Dedifferentiated amniotic fluid mesenchymal stem cell (primary cell): Measurements from ENCODE around the gene FAM13C.
"Not testable (repeated sequence)": the region's sequence is repeated elsewhere in the genome, so short reads cannot be mapped to it uniquely, and the experiment has no call there.

ENCODE experiments used
- DNase-seq: peaks from one replicate; pipeline ENCODE4 v3.0.0-alpha.2; 2016; ENCODE audit errors: extremely low spot score

The FAM13C gene

GRCh38 chr10:59276133-59276532, 86.2 kb downstream of the FAM13C start:
- DNase-seq: no peak

GRCh38 chr10:59273445-59273844, 88.9 kb downstream of the FAM13C start:
- no peak for DNase-seq

GRCh38 chr10:59272061-59272460, 90.3 kb downstream of the FAM13C start:
- no peak for DNase-seq

- DNase-seq: no peak
These were observed 91.2 kb downstream of the FAM13C start for GRCh38 chr10:59271160-59271559.

- no peak for DNase-seq
These were observed 91.9 kb downstream of the FAM13C start for GRCh38 chr10:59270492-59270891.

- no peak for DNase-seq
These were observed 92.7 kb downstream of the FAM13C start for GRCh38 chr10:59269651-59270050.

GRCh38 chr10:59268460-59268859, 93.9 kb downstream of the FAM13C start:
- no peak for DNase-seq

GRCh38 chr10:59266321-59266720, 96.0 kb downstream of the FAM13C start:
- no peak for DNase-seq

- no peak for DNase-seq
These were observed 97.2 kb downstream of the FAM13C start for GRCh38 chr10:59265141-59265540.

GRCh38 chr10:59258890-59259289, 103.5 kb downstream of the FAM13C start:
- no peak for DNase-seq

- no peak for DNase-seq
These were observed 105.1 kb downstream of the FAM13C start for GRCh38 chr10:59257224-59257623.

- DNase-seq: no peak
These were observed 106.9 kb downstream of the FAM13C start for GRCh38 chr10:59255463-59255862.

- DNase-seq: no peak
These were observed 109.9 kb downstream of the FAM13C start for GRCh38 chr10:59252491-59252890.

GRCh38 chr10:59245686-59246085, 116.7 kb downstream of the FAM13C start:
- no peak for DNase-seq

- DNase-seq: no peak
These were observed 117.5 kb downstream of the FAM13C start for GRCh38 chr10:59244871-59245270.

GRCh38 chr10:59243611-59244195, 118.6 kb downstream of the FAM13C start:
- no peak for DNase-seq

GRCh38 chr10:59242991-59243390, 119.4 kb downstream of the FAM13C start:
- DNase-seq: no peak

- no peak for DNase-seq
These were observed 120.3 kb downstream of the FAM13C start for GRCh38 chr10:59242057-59242456.

GRCh38 chr10:59240582-59241183, 121.7 kb downstream of the FAM13C start:
- DNase-seq: peak; percentile 44

GRCh38 chr10:59239108-59239507, 123.2 kb downstream of the FAM13C start:
- not testable (repeated sequence) for DNase-seq

GRCh38 chr10:59237775-59238174, 124.6 kb downstream of the FAM13C start:
- no peak for DNase-seq

- DNase-seq: no peak
These were observed 126.2 kb downstream of the FAM13C start for GRCh38 chr10:59236064-59236697.

GRCh38 chr10:59234816-59235429, 127.4 kb downstream of the FAM13C start:
- DNase-seq: peak; percentile 32
